Muscle of leg (tissue), 11 donors: ENCODE results near the gene NHLRC4. TPM values are rescaled to one million over a fixed set of nuclear protein-coding genes. Genes with fewer than 3 reads are reported as not detected.

Experiments
- DNase-seq: peaks from one replicate; pipeline ENCODE4 v3.0.0; 2013
- H3K27ac ChIP-seq: one replicate; pipeline ENCODE4 v1.5.1; 2013; ENCODE audit warnings: mild to moderate bottlenecking, low read length, control low read depth
- H3K27me3 ChIP-seq: one replicate; pipeline ENCODE4 v1.6.1; 2013; ENCODE audit warnings: low read length; ENCODE audit not compliant: control insufficient read depth, insufficient read depth
- H3K36me3 ChIP-seq: one replicate; pipeline ENCODE4 v1.6.1; 2013; ENCODE audit warnings: low read length; ENCODE audit not compliant: control insufficient read depth, insufficient read depth
- H3K4me1 ChIP-seq: one replicate; pipeline ENCODE4 v1.6.1; 2013; ENCODE audit warnings: low read length; ENCODE audit not compliant: control insufficient read depth, insufficient read depth
- H3K4me3 ChIP-seq: one replicate; pipeline ENCODE4 v1.5.1; 2013; ENCODE audit warnings: low read length, control low read depth
- H3K9me3 ChIP-seq: replicated peaks from 2 replicates; pipeline ENCODE4 v1.6.1; 2013; ENCODE audit warnings: low read depth, low read length; ENCODE audit not compliant: control insufficient read depth
- WGBS: methylation state at CpG from one replicate; pipeline ENCODE4 v1.1.5; 2013; ENCODE audit warnings: missing lambda C conversion rate; ENCODE audit not compliant: insufficient coverage; 5-methylcytosine and 5-hydroxymethylcytosine counted together
- polyA plus RNA-seq, 8 donors: library from polyadenylated mRNA; unstranded; fragments of 120-200 nt; gene quantifications; one replicate each; pipeline versions ENCODE4 v1.2.1 to v1.2.3, GENCODE V29; 2013; ENCODE audit warnings: inconsistent platforms in 1 of 8, low replicate concordance in 1 of 8; ENCODE audit not compliant: insufficient read length in 8 of 8, insufficient read depth in 1 of 8
- total RNA-seq: library from RNA; stranded (reverse); fragments of 120-200 nt; gene quantifications from one replicate; pipeline ENCODE4 v1.2.4, GENCODE V29; 2013

NHLRC4 gene
- total and polyA plus RNA-seq, 9 donors: 1.3 to 1.8 (median 1.5) TPM

GRCh38 chr16:524274-525040 lies 42.3 kb upstream of the NHLRC4 start:
- Histone ChIP-seq H3K36me3 (peaks cover 32% of the 10 kb centered on the region), H3K27me3 (no peaks in the 10 kb centered on the region), H3K27ac (no peak overlapping the region), H3K4me3 (no peak overlapping the region), H3K9me3 (no peaks in the 10 kb centered on the region), H3K4me1 (peaks cover 29% of the 10 kb centered on the region)
- DNase-seq: no peak
- 77% methylated on average over 21 of the region's 24 CpGs for WGBS

GRCh38 chr16:525123-525519 lies 41.7 kb upstream of the NHLRC4 start:
- DNase-seq: no peak
- no peak overlapping the region for H3K4me3 ChIP-seq
- H3K4me1 ChIP-seq: peaks cover 36% of the 10 kb centered on the region
- H3K27me3 ChIP-seq: no peaks in the 10 kb centered on the region
- no peaks in the 10 kb centered on the region for H3K9me3 ChIP-seq
- H3K27ac ChIP-seq: no peak overlapping the region
- 97% methylated on average over 3 of the region's 8 CpGs for WGBS
- peaks cover 32% of the 10 kb centered on the region for H3K36me3 ChIP-seq

- H3K4me1 ChIP-seq: peaks cover 37% of the 10 kb centered on the region
- peak overlapping the region; percentile 95 for H3K27ac ChIP-seq
- peaks cover 28% of the 10 kb centered on the region for H3K36me3 ChIP-seq
- H3K9me3 ChIP-seq: no peaks in the 10 kb centered on the region
- H3K4me3 ChIP-seq: no peak overlapping the region
- no peaks in the 10 kb centered on the region for H3K27me3 ChIP-seq
- 75% methylated on average over 12 of the region's 13 CpGs for WGBS
- DNase-seq: peak; percentile 51
Measured at GRCh38 chr16:525520-526180, 41.2 kb upstream of the NHLRC4 start.

- WGBS: 6% methylated on average over 25 of the region's 26 CpGs
- peaks cover 22% of the 10 kb centered on the region for H3K36me3 ChIP-seq
- peak overlapping the region; percentile 90 for H3K4me3 ChIP-seq
- H3K27ac ChIP-seq: peak overlapping the region; percentile 95
- peaks cover 37% of the 10 kb centered on the region for H3K4me1 ChIP-seq
- no peaks in the 10 kb centered on the region for H3K27me3 ChIP-seq
- no peaks in the 10 kb centered on the region for H3K9me3 ChIP-seq
- peak; percentile 69 for DNase-seq
Measured at GRCh38 chr16:526181-527014, 40.4 kb upstream of the NHLRC4 start.

GRCh38 chr16:527015-527903 lies 39.5 kb upstream of the NHLRC4 start, which contains the start of gene CAPN15:
Gene CAPN15, plus strand, starts transcription at chr16:527712. Its CDS starts 19,127 bp downstream, at chr16:546839.
- Histone ChIP-seq H3K4me1 (peaks cover 37% of the 10 kb centered on the region), H3K36me3 (peaks cover 19% of the 10 kb centered on the region)
- DNase-seq: peak; percentile 95

GRCh38 chr16:528111-529011 lies 38.4 kb upstream of the NHLRC4 start:
- DNase-seq: peak; percentile 47
- Histone ChIP-seq H3K27ac (peak overlapping the region; percentile 47), H3K4me1 (peaks cover 40% of the 10 kb centered on the region), H3K36me3 (peaks cover 19% of the 10 kb centered on the region), H3K4me3 (peak overlapping the region; percentile 77), H3K9me3 (no peaks in the 10 kb centered on the region), H3K27me3 (no peaks in the 10 kb centered on the region)
- under 1% methylated on average over 53 of the region's 55 CpGs for WGBS

More at GRCh38 chr16:527015-527903, 39.5 kb upstream of the NHLRC4 start, which contains the start of gene CAPN15:
- H3K27me3 ChIP-seq: no peaks in the 10 kb centered on the region
- no peaks in the 10 kb centered on the region for H3K9me3 ChIP-seq
- H3K27ac ChIP-seq: peak within 1 kb of the TSS; percentile 95
- peak within 1 kb of the TSS; percentile 90 for H3K4me3 ChIP-seq
- WGBS: under 1% methylated on average over 129 of the region's 129 CpGs

GRCh38 chr16:529012-529575 lies 37.7 kb upstream of the NHLRC4 start:
- peaks cover 17% of the 10 kb centered on the region for H3K36me3 ChIP-seq
- no peak for DNase-seq
- 52% methylated on average over 12 of the region's 12 CpGs for WGBS
- H3K9me3 ChIP-seq: no peaks in the 10 kb centered on the region
- H3K27ac ChIP-seq: peak overlapping the region; percentile 33
- no peaks in the 10 kb centered on the region for H3K27me3 ChIP-seq
- peaks cover 47% of the 10 kb centered on the region for H3K4me1 ChIP-seq
- peak overlapping the region; percentile 77 for H3K4me3 ChIP-seq

GRCh38 chr16:530111-530817 lies 36.5 kb upstream of the NHLRC4 start:
- H3K36me3 ChIP-seq: peaks cover 9% of the 10 kb centered on the region
- H3K9me3 ChIP-seq: no peaks in the 10 kb centered on the region
- 84% methylated on average over 23 of the region's 23 CpGs for WGBS
- no peak overlapping the region for H3K4me3 ChIP-seq
- H3K4me1 ChIP-seq: peaks cover 58% of the 10 kb centered on the region
- no peak for DNase-seq
- no peaks in the 10 kb centered on the region for H3K27me3 ChIP-seq
- H3K27ac ChIP-seq: no peak overlapping the region
